Measurements from ENCODE around the gene ATXN7. TPM values are rescaled to one million over a fixed set of nuclear protein-coding genes. Genes with fewer than 3 reads are reported as not detected.

Gene ATXN7
- total and polyA plus RNA-seq, 2 of the 4 experiments (the other 2 are of a cell fraction) = 8.6 to 13.6 TPM

DNA sequence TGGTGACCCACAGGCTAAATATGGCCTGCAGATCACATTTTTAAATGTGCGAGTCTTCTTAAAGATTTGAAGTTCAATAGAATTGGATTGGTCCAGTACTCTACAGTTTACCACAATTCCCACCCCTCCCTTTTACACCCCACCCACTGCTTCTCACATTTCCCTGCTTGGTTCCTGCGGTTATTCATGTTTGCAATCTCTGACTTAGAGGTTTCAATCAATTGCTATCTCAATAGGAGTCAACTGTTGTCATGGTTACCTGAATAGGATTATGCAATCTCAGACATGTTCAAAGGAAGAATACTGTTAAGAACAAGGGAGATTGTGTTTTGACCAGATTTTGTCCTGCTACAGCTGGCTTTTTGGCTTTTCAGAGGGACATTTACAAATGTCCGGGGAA, 49.4 kb upstream of the ATXN7 start:
- Histone ChIP-seq H2AK9ac (replicated peaks; ENCODE audit: low read depth, low read length, poor library complexity) (no peak overlapping the region), H3K9me3 (ENCODE audit: control insufficient read depth, insufficient read depth, low read length) (no peaks in the 10 kb centered on the region), H2AK5ac (ENCODE audit: low read depth, low read length) (no peak overlapping the region), H2BK5ac (ENCODE audit: low read depth, low read length, poor library complexity, severe bottlenecking) (no peak overlapping the region), H3K27ac (ENCODE audit: insufficient read depth, low read length) (no peak overlapping the region), H3K4me1 (ENCODE audit: control insufficient read depth, insufficient read depth, low read length) (no peaks in the 10 kb centered on the region), H4K91ac (ENCODE audit: insufficient read depth, low read depth, low read length) (no peak overlapping the region), H3K18ac (ENCODE audit: low read depth, low read length) (no peak overlapping the region), H3K23ac (ENCODE audit: low read depth, low read length) (no peak overlapping the region), H2BK120ac (ENCODE audit: low read depth, low read length) (no peak overlapping the region), H3K56ac (ENCODE audit: extremely low read depth, insufficient read depth, low read length) (no peak overlapping the region), H4K20me1 (ENCODE audit: insufficient read depth, low read length) (no peaks in the 10 kb centered on the region), H3K4me3 (ENCODE audit: insufficient read depth, low read depth, low read length) (no peak overlapping the region), H3K9me1 (ENCODE audit: insufficient read depth, low read length) (peaks cover 3% of the 10 kb centered on the region; the same call in 1 of the 2 replicates), H2AFZ (replicated peaks; ENCODE audit: low read length, poor library complexity) (no peak overlapping the region), H4K8ac (ENCODE audit: low read depth in 2 of 2, low read length in 2 of 2) (no peak overlapping the region), H3K4ac (ENCODE audit: low read depth, low read length) (no peak overlapping the region), H3K27me3 (ENCODE audit: control insufficient read depth, insufficient read depth, low read length) (no peaks in the 10 kb centered on the region), H2BK15ac (ENCODE audit: low read depth, low read length) (no peak overlapping the region), H3K79me1 (ENCODE audit: low read depth in 1 of 2, low read length in 2 of 2) (no peaks in the 10 kb centered on the region), H3K14ac (replicated peaks; ENCODE audit: low read depth, low read length) (no peak overlapping the region), H2BK20ac (ENCODE audit: low read depth, low read length) (no peak overlapping the region), H4K5ac (ENCODE audit: low read depth, low read length) (no peak overlapping the region), H3K9ac (ENCODE audit: low read depth, low read length) (no peak overlapping the region), H3K4me2 (ENCODE audit: low read depth, low read length) (no peak overlapping the region), H3K36me3 (ENCODE audit: control insufficient read depth, insufficient read depth, low read length) (no peaks in the 10 kb centered on the region)
- ChIA-PET POLR2A (ENCODE audit: unreplicated experiment) (no interaction called here), CTCF (no interaction called here)
- ATAC-seq (ENCODE audit: low read depth) = no peak
- dilution Hi-C loops (cut with HindIII; ENCODE audit: low sequenced_read_pairs, unreplicated experiment) (no loop called here), intact Hi-C loops (cut with micrococcal nuclease) (no loop called here), in situ Hi-C loops (cut with MboI; ENCODE audit: low sequenced_read_pairs) (loop anchor here (25.0 kb wide), 1 partner anchor 1202 kb away; no protein-coding TSS in a partner anchor)
- no CpG with 5 or more reads among the region's 3 CpGs for WGBS, 2 experiments (ENCODE audit: extremely low coverage in 2 of 2, insufficient read length in 1 of 2)
- no TSS peak for BruUV-seq (replicated peaks)
- TF ChIP-seq CEBPB (IDR thresholded peaks at IDR 0.05; ENCODE audit: low read depth, low read length) = peak; percentile 73
- TF ChIP-seq FOS (IDR thresholded peaks at IDR 0.05; ENCODE audit: low read depth, low read length) = no peak
- peak; percentile 18 for DNase-seq
